ENCODE data around the gene PKNOX2. TPM values are rescaled to one million over a fixed set of nuclear protein-coding genes. Genes with fewer than 3 reads are reported as not detected.
A peak's percentile ranks its signal among the peaks of the same experiment; 100 is the strongest.

PKNOX2 gene
- total RNA-seq, 1 experiment from 2014 or later: 15.3 TPM

DNA sequence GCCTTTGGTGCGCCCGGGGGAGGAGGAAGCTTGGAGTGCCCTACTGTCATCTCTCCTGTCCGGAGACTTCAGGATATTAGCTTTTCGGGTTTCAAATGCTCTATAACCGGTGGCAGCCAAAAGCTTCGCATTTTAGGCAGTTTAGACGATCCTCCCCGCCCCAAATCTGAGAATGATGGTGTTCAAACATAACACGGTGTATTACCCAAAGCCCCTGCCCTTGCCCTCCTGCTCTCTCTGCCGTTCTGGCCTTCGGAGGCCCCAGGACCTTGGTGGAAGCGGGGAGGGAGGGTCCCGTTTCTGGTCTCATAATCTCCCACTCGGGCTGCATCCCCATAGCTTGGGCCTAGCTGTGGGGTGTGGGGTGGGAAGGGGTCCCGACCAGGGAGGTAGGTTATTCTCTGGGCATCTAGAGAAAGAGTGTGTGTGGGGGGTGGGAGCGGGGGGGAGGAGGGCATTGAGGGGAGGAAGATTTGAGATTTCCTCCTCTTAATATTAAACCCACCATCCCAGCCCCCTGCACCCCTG lies 2.3 kb downstream of the PKNOX2 start:
- peaks cover 16% of the 10 kb centered on the region for H3K36me3 ChIP-seq
- H3K4me3 ChIP-seq: peak overlapping the region; percentile 84
- H3K9me3 ChIP-seq: no peaks in the 10 kb centered on the region
- no peak for DNase-seq
- no peaks in the 10 kb centered on the region for H3K27me3 ChIP-seq

DNA sequence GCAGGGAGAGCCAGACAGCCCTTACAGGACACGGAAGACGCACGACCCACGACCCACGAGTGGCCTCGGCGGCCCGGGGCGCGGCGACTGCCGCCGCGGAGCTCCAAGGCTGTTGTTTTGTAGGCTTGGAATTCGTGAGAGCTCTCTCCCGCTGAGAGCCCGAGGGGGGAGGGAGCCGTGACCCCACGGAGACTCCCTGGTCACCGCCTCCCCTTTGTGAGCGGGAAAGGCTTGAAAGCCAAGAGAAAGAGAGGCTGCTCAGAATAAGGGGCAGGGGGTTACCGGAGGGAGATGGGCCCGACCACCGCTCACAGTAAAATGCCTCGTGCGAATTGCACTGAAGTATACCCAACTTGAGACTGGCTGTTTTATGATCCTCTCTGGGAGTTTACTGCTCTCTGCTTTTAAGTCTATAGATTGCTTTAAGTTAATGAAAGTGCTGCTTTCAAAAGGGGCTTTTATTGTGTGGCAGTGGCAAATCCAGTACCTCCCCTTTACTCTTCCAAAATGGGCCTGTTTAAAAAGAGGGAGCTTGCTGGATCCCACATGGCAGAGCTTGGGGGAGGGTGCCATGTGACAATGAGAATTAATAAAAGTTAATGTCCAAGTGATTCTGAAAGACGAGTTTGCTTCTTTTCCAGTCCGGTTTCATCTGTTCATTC lies 2.9 kb downstream of the PKNOX2 start:
- peak; percentile 63 for DNase-seq
- Histone ChIP-seq H3K27me3 (no peaks in the 10 kb centered on the region), H3K4me3 (peak overlapping the region; percentile 84), H3K36me3 (peaks cover 16% of the 10 kb centered on the region), H3K9me3 (no peaks in the 10 kb centered on the region)

DNA sequence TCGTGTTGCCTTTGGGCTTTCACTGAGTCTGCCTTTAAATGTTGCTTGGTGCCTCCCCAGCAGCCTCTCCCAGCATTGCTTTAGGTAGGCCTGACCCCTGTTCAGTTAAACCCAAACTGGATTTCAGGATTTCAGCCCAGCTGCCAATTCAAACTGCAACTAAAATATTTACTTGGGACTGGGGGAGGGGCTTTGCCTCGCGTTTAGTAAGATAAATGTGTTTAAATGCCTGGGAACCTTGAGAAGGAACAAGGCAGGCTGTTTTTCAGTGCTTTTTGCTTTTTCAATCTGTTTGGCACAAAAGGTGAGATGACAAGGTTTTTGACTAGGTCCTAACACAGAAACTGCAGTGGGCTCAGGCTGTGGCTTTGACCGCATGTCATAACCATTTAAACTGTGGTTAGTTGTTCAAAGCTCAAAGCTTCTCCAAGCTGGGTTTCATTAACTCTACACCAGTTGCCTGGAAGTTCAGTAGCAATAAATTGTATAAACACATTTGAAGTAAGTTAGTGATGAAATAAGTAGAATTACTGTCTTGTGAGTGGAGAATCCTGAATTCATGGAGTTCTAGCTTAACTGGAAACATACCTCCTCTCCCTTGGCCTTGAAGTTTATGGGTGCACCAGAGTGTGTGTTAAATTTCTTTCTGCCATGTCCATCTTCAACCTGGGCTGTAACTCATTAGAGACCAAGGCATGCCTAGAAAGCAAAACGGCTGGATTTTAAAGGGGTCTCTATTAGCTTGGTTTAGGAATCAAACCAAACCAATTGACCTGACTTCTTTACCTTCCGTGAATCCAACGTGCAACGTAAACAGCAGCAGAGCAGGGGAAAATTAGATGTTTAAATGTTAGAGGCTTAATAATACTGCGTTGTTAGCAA lies 3.6 kb downstream of the PKNOX2 start:
- DNase-seq: peak; percentile 16
- H3K4me3 ChIP-seq: peak overlapping the region; percentile 84
- no peaks in the 10 kb centered on the region for H3K9me3 ChIP-seq
- no peaks in the 10 kb centered on the region for H3K27me3 ChIP-seq
- H3K36me3 ChIP-seq: peaks cover 17% of the 10 kb centered on the region

DNA sequence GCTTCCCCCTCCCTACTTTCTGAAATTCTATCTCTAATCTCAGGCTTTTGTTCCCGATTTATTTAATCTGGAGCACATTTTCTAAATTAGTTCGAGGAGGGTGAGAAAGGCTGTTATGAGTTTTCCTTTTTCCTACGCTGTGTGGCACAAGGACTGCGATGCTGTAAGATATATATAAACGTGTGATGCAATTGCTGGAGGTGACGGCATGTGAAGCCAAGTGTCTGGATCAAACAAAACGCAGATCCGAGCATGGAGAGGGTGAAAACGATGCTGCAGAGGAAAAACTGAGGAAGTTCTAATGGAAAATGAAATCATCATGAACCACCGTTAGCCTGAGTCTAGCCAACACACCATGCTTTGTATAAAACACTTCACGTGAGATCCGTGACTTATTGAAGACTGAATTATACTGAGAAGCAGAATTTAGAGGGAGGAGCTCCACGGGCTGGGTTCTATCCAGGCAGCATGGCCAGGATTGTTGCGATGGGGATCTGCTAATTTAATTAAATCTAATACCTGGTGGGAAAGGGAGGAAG lies 4.4 kb downstream of the PKNOX2 start:
- Histone ChIP-seq H3K9me3 (no peaks in the 10 kb centered on the region), H3K36me3 (peaks cover 19% of the 10 kb centered on the region), H3K27me3 (no peaks in the 10 kb centered on the region), H3K4me3 (no peak overlapping the region)
- no peak for DNase-seq

DNA sequence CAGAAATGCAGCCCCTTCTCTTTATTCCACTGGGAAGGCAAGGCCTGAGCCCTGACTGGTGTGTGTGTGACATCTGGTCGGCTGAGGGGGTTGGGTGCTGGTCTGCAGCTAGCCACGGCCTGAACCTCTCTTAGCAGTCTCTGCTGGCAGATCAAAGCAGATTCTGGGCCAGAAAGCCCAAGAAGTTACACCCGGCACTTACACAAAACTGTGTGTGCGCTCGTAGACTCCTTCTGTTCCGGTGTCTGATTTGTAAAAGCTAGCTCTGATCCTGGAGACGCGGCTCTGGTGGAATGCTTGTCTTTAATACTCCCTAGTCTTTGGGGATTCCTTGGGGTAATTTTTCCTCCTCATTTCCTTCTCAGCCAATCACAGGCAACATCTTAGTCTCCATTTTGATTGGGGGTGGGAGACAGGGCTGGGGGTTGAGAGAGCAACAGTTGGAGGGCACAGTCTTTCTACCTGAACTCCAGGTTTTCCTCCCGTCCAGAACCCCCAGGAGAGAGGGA lies 5.5 kb downstream of the PKNOX2 start:
- Histone ChIP-seq H3K9me3 (no peaks in the 10 kb centered on the region), H3K4me3 (0 out of 2 replicates have a peak overlapping the region, but pooled peaks have one; percentile 6), H3K36me3 (peaks cover 19% of the 10 kb centered on the region), H3K27me3 (no peaks in the 10 kb centered on the region)
- DNase-seq: peak; percentile 19

DNA sequence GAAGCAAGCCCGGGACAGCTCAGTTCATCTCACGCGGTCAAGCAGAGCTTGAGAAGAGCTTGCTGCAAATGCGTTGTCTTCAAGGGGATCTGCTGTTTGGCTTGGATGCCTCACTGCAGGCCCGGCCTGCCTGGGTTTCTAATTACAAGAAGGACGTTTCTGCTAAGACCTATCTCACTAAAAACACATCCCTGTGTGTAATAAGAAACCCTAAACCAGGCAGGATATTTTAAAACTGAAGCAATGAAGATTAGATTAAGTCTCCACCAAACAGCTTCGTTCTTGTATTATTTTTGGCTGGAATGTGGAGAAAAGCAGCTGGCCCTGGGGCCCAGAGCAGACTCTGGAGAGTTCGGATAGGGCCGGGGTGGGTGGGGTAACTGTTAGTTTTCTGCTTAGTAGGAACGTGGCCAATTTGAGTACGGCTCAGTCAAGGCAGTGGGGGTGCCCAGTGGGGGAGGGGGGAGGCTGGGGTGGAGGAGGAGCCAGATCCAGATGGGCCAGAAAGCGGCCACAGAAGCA lies 6.0 kb downstream of the PKNOX2 start:
- Histone ChIP-seq H3K4me3 (0 out of 2 replicates have a peak overlapping the region, but pooled peaks have one; percentile 6), H3K27me3 (no peaks in the 10 kb centered on the region), H3K9me3 (no peaks in the 10 kb centered on the region), H3K36me3 (peaks cover 19% of the 10 kb centered on the region)
- peak; percentile 67 for DNase-seq

DNA sequence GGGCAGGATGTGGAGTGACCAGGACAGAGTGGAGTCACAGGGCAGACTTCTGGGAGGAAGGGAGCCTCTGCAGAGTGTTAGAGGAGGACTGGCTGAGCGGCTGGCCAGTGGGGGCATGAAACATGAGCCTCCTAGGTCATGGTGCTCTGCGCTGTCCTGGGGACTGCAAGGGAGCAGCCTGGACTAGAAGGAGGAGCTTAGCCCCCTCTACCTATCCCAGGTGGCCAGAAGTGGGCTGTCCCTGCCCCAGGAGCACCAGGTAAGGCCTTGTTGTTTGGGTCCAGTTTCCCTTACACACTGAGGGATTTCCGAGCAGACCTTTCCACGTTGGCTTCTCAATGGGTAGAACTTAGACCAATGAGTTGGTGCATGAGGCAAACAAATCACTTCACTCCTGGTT lies 7.4 kb downstream of the PKNOX2 start:
- no peaks in the 10 kb centered on the region for H3K9me3 ChIP-seq
- H3K27me3 ChIP-seq: no peaks in the 10 kb centered on the region
- peaks cover 23% of the 10 kb centered on the region for H3K36me3 ChIP-seq
- no peak for DNase-seq
- H3K4me3 ChIP-seq: no peak overlapping the region

DNA sequence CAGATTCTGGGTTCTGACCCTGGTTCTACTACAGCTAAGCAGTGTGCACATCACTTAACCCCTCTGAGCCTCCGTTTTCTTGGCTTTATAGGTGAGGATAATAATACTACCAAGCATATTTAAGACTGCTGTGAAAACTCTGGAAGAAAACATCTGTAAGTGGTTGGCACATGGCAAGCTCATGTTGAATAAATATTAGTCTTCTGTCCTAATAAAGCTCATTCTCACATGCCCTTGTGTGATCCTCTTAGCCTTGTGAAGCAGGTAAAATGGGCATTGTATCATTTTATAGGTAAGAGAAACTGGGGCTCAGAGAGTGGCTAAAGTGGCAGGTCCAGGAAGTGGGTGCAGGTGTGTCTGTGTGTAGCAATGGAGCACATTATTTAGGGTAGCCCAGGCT lies 8.5 kb downstream of the PKNOX2 start:
- Histone ChIP-seq H3K4me3 (no peak overlapping the region), H3K9me3 (no peaks in the 10 kb centered on the region), H3K36me3 (peaks cover 15% of the 10 kb centered on the region), H3K27me3 (no peaks in the 10 kb centered on the region)
- no peak for DNase-seq

DNA sequence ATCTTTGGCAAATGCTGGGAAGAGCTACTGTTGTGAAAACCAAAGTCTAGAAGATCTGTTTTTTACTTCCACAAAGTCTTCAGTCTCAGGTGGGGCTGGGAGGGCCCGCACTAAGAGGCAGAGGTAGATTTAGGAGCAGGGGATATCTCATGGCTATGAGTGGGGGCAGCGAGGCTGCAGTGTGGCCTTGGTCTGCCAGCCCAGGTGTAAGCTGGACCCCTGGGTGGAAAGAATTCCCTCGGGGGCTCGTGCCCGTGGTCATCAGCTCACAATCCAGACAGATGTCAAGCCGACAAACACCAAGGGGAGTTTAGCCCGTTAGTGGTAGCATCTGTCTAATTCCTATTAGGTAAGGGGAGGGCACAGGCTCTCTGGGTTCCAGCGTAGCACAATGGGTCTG lies 9.0 kb downstream of the PKNOX2 start:
- Histone ChIP-seq H3K9me3 (no peaks in the 10 kb centered on the region), H3K27me3 (no peaks in the 10 kb centered on the region), H3K4me3 (no peak overlapping the region), H3K36me3 (peaks cover 15% of the 10 kb centered on the region)
- DNase-seq: no peak

DNA sequence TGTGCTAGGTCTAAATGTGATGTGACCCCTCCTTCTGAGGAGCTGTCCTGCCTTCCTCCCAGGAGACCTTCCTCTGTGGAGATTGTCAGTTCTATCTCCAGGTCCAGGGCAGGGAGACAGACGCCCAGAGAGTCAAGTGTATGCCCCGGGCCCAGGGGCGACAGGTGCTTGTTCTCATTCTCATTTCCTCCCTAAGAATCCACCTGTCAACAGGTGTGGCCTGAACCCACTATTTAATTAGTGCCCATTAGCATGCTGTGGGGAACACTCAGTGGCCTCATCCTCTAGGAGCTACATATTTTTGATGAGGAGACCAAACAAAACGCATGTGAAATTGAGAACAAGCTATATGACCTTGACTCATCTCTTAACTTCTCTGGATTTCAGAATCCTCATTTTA lies 9.5 kb downstream of the PKNOX2 start:
- H3K27me3 ChIP-seq: no peaks in the 10 kb centered on the region
- peaks cover 16% of the 10 kb centered on the region for H3K36me3 ChIP-seq
- H3K9me3 ChIP-seq: no peaks in the 10 kb centered on the region
- DNase-seq: no peak
- H3K4me3 ChIP-seq: no peak overlapping the region

DNA sequence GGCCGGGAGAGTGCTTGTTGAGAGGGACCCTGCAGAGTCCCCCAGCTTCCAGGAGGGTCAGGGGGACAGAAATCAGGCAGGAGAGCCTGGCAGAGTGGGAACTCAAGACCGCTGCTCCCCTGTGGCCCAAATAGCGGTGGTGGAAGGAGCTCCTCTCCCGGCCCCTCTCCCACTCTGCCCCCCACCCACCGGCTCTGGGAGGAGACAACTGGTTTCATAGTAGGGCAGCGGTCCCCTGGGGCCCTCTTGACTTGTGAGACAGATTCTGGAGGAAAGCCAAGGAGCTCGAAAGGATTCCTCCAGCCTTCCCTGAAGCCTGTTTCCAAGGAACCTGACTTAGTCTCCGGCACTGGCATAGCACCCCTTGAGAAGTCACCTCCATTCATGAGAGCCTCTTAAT lies 10.1 kb downstream of the PKNOX2 start:
- no peak for DNase-seq
- Histone ChIP-seq H3K9me3 (no peaks in the 10 kb centered on the region), H3K36me3 (peaks cover 18% of the 10 kb centered on the region), H3K27me3 (no peaks in the 10 kb centered on the region), H3K4me3 (no peak overlapping the region)

DNA sequence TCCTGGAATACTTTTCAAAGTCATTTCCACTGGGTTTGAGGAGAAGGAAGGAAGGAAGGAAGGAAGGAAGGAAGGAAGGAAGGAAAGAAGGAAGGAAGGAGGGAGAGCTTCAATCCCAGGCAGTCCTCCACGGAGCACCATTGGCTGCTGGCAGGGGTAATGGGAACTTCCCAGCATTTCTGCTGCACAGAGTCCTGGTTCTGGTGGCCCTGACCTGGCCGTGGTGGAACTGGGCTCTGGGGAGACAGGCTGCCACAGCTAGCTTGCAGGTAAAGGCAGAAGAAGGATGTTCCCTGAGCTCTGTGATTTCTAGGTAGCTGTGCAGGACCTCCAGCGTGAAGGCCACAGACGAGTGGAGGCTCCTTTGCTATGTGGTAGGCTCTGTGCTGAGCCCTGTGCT lies 10.6 kb downstream of the PKNOX2 start:
- no peak for DNase-seq
- no peak overlapping the region for H3K4me3 ChIP-seq
- no peaks in the 10 kb centered on the region for H3K27me3 ChIP-seq
- peaks cover 18% of the 10 kb centered on the region for H3K36me3 ChIP-seq
- H3K9me3 ChIP-seq: no peaks in the 10 kb centered on the region

DNA sequence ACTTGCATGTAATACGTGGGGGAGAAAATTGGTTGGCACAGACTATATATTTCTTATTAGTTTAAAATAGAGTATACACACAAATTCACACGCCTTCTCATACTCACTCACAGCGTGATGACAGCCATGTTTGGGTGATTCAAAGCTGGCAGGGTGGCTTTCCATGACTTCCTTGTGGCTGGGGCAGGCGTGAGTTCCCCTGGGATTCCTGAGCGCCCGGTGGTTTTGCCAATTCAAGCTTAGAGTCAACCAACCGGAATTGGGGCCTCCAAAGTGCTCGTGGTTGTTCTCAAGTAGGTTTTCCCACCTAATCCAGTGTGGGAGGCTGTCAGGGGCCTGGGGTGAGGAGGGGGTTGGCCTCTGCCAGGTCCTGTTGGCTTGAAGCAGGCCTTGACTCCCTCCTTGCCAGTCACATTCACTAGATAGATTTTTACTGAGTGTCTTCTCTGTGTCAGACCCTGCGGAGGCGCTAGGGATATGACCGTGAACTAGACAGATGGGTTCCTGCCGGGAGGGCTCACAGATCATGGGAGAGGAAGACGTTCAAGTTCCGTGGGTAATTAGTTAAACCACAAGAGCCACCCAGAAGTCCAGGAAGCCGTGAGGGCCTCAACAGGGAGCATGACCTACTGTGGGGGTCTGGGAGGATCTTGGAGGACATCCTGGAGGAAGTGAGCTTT lies 11.5 kb downstream of the PKNOX2 start:
- no peaks in the 10 kb centered on the region for H3K9me3 ChIP-seq
- DNase-seq: no peak
- no peaks in the 10 kb centered on the region for H3K27me3 ChIP-seq
- H3K36me3 ChIP-seq: peaks cover 18% of the 10 kb centered on the region
- H3K4me3 ChIP-seq: no peak overlapping the region

DNA sequence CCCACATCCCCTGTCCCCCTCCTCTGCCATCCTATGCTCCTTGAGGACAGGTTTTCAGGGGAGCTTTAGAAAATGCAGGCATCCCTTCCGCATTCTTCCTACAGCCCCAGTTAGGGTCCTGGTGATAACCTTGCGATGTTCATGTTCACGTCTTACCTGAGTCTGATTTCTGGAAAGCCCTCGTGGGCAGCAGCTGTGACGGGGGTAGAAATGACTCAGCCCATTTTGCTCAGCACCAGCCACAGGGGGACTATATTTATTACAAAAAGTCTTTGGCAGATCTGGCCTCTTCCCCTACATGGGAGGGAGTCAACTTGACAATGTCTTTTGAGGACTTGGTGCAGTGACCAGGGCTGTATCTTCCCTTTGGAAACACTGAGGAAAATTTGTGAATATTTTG lies 12.3 kb downstream of the PKNOX2 start:
- H3K36me3 ChIP-seq: peaks cover 11% of the 10 kb centered on the region
- no peak for DNase-seq
- H3K27me3 ChIP-seq: no peaks in the 10 kb centered on the region
- H3K9me3 ChIP-seq: no peaks in the 10 kb centered on the region
- H3K4me3 ChIP-seq: no peak overlapping the region

DNA sequence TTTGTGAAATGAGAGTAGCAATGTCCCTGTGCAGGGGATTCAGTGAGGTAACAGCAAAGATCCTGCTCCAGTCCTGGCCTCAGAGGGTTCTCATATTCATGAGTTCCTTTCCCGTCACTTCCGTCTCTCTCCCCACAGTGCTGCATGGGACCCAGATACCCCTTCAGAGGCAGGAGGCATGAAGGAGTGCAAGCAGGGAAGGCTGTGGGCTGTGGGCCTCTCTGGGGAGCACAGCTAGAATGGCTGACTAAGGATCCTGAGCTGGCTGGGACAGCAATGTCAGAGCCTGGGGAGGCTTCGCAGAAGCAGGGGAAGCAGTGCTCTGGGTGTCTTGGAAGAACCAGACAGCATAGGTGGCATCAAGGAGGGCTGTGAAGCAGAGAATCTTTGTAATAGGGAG lies 13.0 kb downstream of the PKNOX2 start:
- DNase-seq: no peak
- H3K27me3 ChIP-seq: no peaks in the 10 kb centered on the region
- H3K4me3 ChIP-seq: no peak overlapping the region
- no peaks in the 10 kb centered on the region for H3K9me3 ChIP-seq
- H3K36me3 ChIP-seq: peaks cover 11% of the 10 kb centered on the region

DNA sequence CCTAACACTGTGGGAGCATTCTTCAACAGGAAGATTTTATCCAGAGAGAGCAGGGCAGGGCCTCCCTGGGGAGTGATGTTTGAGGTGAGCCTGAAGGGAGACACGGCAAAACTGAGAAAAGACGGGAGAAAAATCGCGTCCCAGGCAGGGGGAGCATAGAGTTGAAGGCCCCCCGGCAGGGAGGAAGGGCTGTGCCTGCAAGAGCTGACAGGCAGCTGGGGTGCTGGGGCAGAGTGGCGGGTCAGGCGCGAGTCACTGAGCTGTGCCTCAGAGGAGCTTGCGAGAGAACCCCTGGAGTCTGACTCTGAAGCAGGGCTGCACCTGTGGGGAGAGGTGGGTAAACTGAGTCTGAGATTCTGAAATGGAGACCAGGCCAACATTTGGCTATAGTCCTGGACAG lies 14.8 kb downstream of the PKNOX2 start:
- Histone ChIP-seq H3K4me3 (no peak overlapping the region), H3K27me3 (no peaks in the 10 kb centered on the region), H3K36me3 (peaks cover 9% of the 10 kb centered on the region), H3K9me3 (no peaks in the 10 kb centered on the region)
- DNase-seq: peak; percentile 30
